ENCODE data around the gene HOXB6. TPM values are rescaled to one million over a fixed set of nuclear protein-coding genes. Genes with fewer than 3 reads are reported as not detected.

HOXB6 gene
- polyA plus RNA-seq, 6 donors from 2014 or later = not detected

DNA sequence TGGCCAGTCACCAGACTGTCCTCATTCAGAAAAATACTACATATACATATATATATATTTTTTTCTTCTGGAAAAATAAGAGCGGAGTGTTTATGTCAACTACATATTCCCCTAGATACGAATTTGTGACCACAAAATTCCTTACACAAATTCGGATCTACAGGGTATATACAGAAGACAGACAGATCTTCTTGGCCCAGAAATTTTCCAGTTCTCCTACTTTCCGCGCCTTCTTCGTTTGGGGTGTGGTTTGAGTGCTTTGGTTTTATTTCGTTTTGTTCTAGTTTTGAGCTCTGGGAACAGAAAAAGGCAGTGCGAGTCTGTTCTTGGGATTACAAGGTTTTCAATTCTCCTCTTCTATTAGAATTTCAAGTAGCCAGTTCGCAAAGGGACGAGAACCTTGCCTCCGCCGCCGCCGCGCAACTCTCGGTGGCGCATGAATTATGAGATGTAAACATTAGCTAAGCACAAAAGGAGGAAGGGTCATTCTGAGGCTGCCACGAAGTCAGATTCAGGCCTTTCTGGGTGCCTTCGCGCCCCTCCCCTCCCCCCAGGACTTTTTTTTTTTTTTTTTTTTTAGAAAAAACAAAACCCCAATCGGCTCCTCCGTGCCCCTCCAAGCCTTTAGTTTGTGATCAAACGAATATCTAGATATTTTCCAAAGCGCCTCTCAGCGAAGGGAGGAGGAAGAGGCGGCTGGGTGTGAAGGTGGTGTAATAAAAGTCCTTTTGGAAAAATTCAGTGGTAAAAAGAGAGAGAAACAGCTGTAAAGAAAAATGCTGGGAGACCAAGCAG is 24.8 kb downstream of the HOXB6 start:
- DNase-seq = no peak
- no peak for ATAC-seq (ENCODE audit: low read depth in 2 of 2)
- H3K27me3 Mint-ChIP-seq = peaks cover 50 to 87% (median 81%) of the 10 kb centered on the region in 3 donors
- peaks cover 0 to 5% (median 0%) of the 10 kb centered on the region in 7 donors for H3K9me3 Mint-ChIP-seq
- H3K27ac Mint-ChIP-seq = peak overlapping the region in 3 of 6 donors; percentile 10 to 93 (median 92)
- H3K4me3 Mint-ChIP-seq = peak overlapping the region in 7 of 8 donors; percentile 20 to 94 (median 82)
- H3K4me1 Mint-ChIP-seq = peaks cover 45 to 64% (median 50%) of the 10 kb centered on the region in 3 donors
- H3K36me3 Mint-ChIP-seq = peaks cover 0 to 8% of the 10 kb centered on the region in 2 donors

- Mint-ChIP-seq H3K4me1 (peaks cover 43 to 60% (median 47%) of the 10 kb centered on the region in 3 donors), H3K27ac (peak overlapping the region in 2 of 6 donors; percentile 31 to 94), H3K4me3 (peak overlapping the region in 6 of 8 donors; percentile 29 to 94 (median 90)), H3K36me3 (peaks cover 0 to 8% of the 10 kb centered on the region in 2 donors), H3K9me3 (peaks cover 0 to 5% (median 0%) of the 10 kb centered on the region in 7 donors), H3K27me3 (peaks cover 55 to 87% (median 78%) of the 10 kb centered on the region in 3 donors)
- ATAC-seq (ENCODE audit: low read depth in 2 of 2) = no peak
- DNase-seq = no peak
These were observed 25.4 kb downstream of the HOXB6 start for GRCh38 chr17:48579471-48579759.

GRCh38 chr17:48578616-48579470 is 25.9 kb downstream of the HOXB6 start:
- H3K36me3 Mint-ChIP-seq = peaks cover 0 to 8% of the 10 kb centered on the region in 2 donors
- H3K27me3 Mint-ChIP-seq = peaks cover 54 to 86% (median 78%) of the 10 kb centered on the region in 3 donors
- peak overlapping the region; percentile 71 to 94 (median 91) for H3K4me3 Mint-ChIP-seq
- ATAC-seq (ENCODE audit: low read depth in 2 of 2) = peak; percentile 35 to 45
- peaks cover 43 to 60% (median 47%) of the 10 kb centered on the region in 3 donors for H3K4me1 Mint-ChIP-seq
- DNase-seq = no peak
- H3K9me3 Mint-ChIP-seq = peaks cover 0 to 5% (median 0%) of the 10 kb centered on the region in 7 donors
- peak overlapping the region in 4 of 6 donors; percentile 54 to 94 (median 78) for H3K27ac Mint-ChIP-seq

DNA sequence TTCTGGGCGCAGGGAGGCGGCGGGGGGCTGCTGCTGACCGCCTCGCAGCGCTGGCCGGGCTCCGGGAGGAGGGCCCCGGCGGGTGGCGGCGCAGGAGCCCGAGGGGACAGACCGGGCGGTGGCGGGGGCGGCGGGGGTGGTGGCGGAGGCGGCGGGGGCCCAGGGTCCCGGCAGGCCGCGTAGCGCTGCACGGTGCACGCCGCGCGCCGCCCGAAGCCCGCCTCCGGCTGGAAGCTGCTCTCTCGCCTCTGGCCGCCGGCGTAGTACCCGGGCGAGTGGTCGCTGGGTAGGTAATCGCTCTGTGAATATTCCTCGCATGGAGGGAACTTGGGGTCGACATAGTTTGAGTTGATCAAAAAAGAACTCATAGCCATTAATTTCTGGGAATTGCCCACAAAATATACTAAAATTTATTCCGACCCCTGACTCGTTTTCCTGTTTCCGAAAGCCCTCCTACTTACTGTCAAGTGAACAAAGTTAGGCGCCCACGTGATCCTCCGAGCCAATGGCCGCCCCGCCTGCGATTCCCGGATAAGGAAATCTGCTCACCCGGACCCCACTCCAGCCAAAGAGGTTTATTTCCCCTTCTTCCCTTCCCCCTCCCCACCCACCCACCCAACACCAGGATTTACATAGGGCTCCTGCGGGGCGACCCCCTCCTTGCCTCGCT is 26.7 kb downstream of the HOXB6 start, which contains the start of gene HOXB4:
Gene HOXB4, minus strand, starts transcription at position 405 of the 670 bp plus-strand sequence. Its CDS starts 31 bp downstream, at position 374.
- Mint-ChIP-seq H3K27me3 (peaks cover 55 to 86% (median 77%) of the 10 kb centered on the region in 3 donors), H3K4me1 (peaks cover 40 to 58% (median 53%) of the 10 kb centered on the region in 3 donors), H3K9me3 (peaks cover 0 to 5% (median 0%) of the 10 kb centered on the region in 7 donors)

GRCh38 chr17:48577330-48577945 is 27.3 kb downstream of the HOXB6 start:
- no peak for DNase-seq
- Mint-ChIP-seq H3K27ac (peak overlapping the region in 2 of 6 donors; percentile 30 to 68), H3K27me3 (peaks cover 52 to 86% (median 75%) of the 10 kb centered on the region in 3 donors), H3K36me3 (peaks cover 0 to 8% of the 10 kb centered on the region in 2 donors), H3K9me3 (peaks cover 0 to 5% (median 0%) of the 10 kb centered on the region in 7 donors), H3K4me3 (peak overlapping the region; percentile 62 to 91 (median 86)), H3K4me1 (peaks cover 35 to 53% (median 52%) of the 10 kb centered on the region in 3 donors)
- ATAC-seq (ENCODE audit: low read depth in 2 of 2) = peak in 1 of 2 donors; percentile 7

More for the DNA sequence above, 26.7 kb downstream of the HOXB6 start, which contains the start of gene HOXB4:
- Mint-ChIP-seq H3K27ac (peak within 1 kb of the TSS; percentile 29 to 94 (median 65)), H3K36me3 (peaks cover 0 to 8% of the 10 kb centered on the region in 2 donors), H3K4me3 (peak within 1 kb of the TSS; percentile 71 to 94 (median 91))
- ATAC-seq (ENCODE audit: low read depth in 2 of 2) (peak; percentile 55 to 60), DNase-seq (peak; percentile 61)

GRCh38 chr17:48576479-48577309 is 28.1 kb downstream of the HOXB6 start:
- Mint-ChIP-seq H3K36me3 (peaks cover 0 to 8% of the 10 kb centered on the region in 2 donors), H3K4me3 (peak overlapping the region; percentile 69 to 91 (median 86)), H3K4me1 (peaks cover 35 to 52% (median 48%) of the 10 kb centered on the region in 3 donors), H3K9me3 (peaks cover 0 to 5% (median 0%) of the 10 kb centered on the region in 7 donors), H3K27me3 (peaks cover 53 to 86% (median 77%) of the 10 kb centered on the region in 3 donors), H3K27ac (peak overlapping the region in 4 of 6 donors; percentile 42 to 89 (median 50))
- ATAC-seq (ENCODE audit: low read depth in 2 of 2) = no peak
- no peak for DNase-seq

GRCh38 chr17:48575673-48576478 is 28.9 kb downstream of the HOXB6 start:
- H3K9me3 Mint-ChIP-seq = peaks cover 0 to 5% (median 0%) of the 10 kb centered on the region in 7 donors
- H3K27ac Mint-ChIP-seq = peak overlapping the region in 3 of 6 donors; percentile 44 to 62 (median 57)
- ATAC-seq (ENCODE audit: low read depth in 2 of 2) = peak; percentile 40 to 41
- peak overlapping the region in 7 of 8 donors; percentile 29 to 87 (median 68) for H3K4me3 Mint-ChIP-seq
- peaks cover 35 to 46% (median 40%) of the 10 kb centered on the region in 3 donors for H3K4me1 Mint-ChIP-seq
- H3K36me3 Mint-ChIP-seq = peaks cover 0 to 8% of the 10 kb centered on the region in 2 donors
- no peak for DNase-seq
- H3K27me3 Mint-ChIP-seq = peaks cover 50 to 81% (median 77%) of the 10 kb centered on the region in 3 donors

GRCh38 chr17:48575066-48575582 is 29.7 kb downstream of the HOXB6 start:
- H3K36me3 Mint-ChIP-seq = peaks cover 0 to 8% of the 10 kb centered on the region in 2 donors
- peaks cover 28 to 39% (median 35%) of the 10 kb centered on the region in 3 donors for H3K4me1 Mint-ChIP-seq
- peaks cover 43 to 73% (median 69%) of the 10 kb centered on the region in 3 donors for H3K27me3 Mint-ChIP-seq
- no peak for ATAC-seq (ENCODE audit: low read depth in 2 of 2)
- no peak for DNase-seq
- no peak overlapping the region for H3K27ac Mint-ChIP-seq
- peak overlapping the region in 1 of 8 donors; percentile 54 for H3K4me3 Mint-ChIP-seq
- H3K9me3 Mint-ChIP-seq = peaks cover 0 to 5% (median 0%) of the 10 kb centered on the region in 7 donors

DNA sequence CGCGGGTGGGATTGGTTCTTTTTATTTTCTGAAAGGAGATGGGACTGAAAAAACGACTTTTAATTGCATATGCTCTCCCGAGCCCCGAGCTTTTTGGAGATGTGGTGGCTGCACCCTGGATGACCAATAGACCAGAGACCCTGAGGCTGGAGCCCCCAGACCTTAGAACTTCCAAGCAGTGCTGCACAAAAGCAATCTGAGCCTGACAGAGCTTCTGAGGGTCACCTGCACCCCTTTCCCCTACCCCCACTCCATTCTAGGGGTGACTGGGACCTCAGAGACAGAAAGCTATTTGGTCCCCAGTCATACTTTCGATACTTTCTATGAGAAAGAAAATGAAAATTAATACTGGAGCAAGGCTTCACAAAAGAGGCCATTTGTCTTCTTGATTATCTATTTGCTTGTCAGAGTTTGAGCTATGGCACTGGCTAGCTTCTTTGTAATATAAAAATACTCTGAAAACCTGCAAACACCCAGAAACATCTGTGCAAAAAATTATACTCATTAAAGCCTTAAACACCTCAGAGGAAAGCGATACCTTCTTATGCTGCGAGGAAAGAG is 30.2 kb downstream of the HOXB6 start:
- ATAC-seq (ENCODE audit: low read depth in 2 of 2) (no peak), DNase-seq (no peak)
- Mint-ChIP-seq H3K36me3 (peaks cover 0 to 8% of the 10 kb centered on the region in 2 donors), H3K4me3 (peak overlapping the region in 2 of 8 donors; percentile 3 to 59), H3K27ac (no peak overlapping the region), H3K27me3 (peaks cover 38 to 68% (median 64%) of the 10 kb centered on the region in 3 donors), H3K4me1 (peaks cover 23 to 35% (median 30%) of the 10 kb centered on the region in 3 donors), H3K9me3 (peaks cover 0 to 5% (median 0%) of the 10 kb centered on the region in 7 donors)

DNA sequence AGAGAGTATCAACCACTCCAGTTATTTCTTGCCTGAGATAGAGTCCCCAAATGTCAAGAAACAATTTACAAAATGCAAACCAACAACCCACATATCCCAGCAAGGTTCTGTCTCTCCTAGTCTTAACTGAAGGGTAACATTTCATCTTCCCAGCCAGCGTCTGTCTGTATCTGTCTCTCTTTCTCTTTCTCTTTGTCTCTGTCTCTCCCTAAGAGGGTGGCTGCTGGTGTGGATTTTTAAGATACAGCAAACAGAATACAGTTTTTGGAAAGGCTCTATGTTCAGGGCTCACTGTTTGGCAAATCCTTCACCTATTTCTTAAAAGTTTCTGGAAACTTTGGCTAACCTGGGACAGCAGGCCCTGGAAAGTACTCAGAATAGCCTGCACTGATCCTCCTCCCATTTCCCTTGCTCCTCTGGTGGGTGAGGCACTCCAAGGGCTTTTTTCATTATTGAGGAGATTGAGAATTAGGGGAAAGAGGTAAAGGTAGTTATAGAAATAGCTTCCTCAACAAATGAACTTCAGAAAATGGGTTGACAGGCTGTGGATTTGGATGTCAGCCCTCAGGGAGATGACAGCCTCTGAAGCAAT is 32.9 kb downstream of the HOXB6 start:
- DNase-seq (no peak), ATAC-seq (ENCODE audit: low read depth in 2 of 2) (no peak)
- Mint-ChIP-seq H3K27me3 (peaks cover 24 to 52% (median 44%) of the 10 kb centered on the region in 3 donors), H3K27ac (no peak overlapping the region), H3K4me3 (no peak overlapping the region), H3K4me1 (peaks cover 12 to 26% (median 22%) of the 10 kb centered on the region in 3 donors), H3K9me3 (no peaks in the 10 kb centered on the region), H3K36me3 (no peaks in the 10 kb centered on the region)

Measured in naive B cell (primary cell).